Activated CD4-positive, alpha-beta T cell treated with anti-CD3 and anti-CD28 coated beads, Interleukin-2, amount 50 U/mL, for 4 hours (primary cell): ENCODE measurements around the gene BHLHE40.
A peak's percentile ranks its signal among the peaks of the same experiment; 100 is the strongest.
"Not testable (repeated sequence)": the region's sequence is repeated elsewhere in the genome, so short reads cannot be mapped to it uniquely, and the experiment has no call there.

Experiments used
- DNase-seq, 2 experiments: peaks; one replicate each; pipeline ENCODE4 v3.0.0-alpha.2; 2020

The BHLHE40 gene

GRCh38 chr3:4979428-4980228, at the start of gene BHLHE40:
TSS of gene BHLHE40 (plus strand) at chr3:4979437. CDS start at chr3:4979719, 282 bp downstream.
- DNase-seq: peak in 1 of 2 experiments; percentile 26

- DNase-seq: no peak
Observed at GRCh38 chr3:4930501-4930900, 48.7 kb upstream of the BHLHE40 start.

GRCh38 chr3:4934050-4934449, 45.2 kb upstream of the BHLHE40 start:
- DNase-seq: no peak

GRCh38 chr3:4935347-4935746, 43.9 kb upstream of the BHLHE40 start:
- no peak for DNase-seq

GRCh38 chr3:4936982-4937614, 42.1 kb upstream of the BHLHE40 start:
- no peak for DNase-seq

GRCh38 chr3:4938281-4938982, 40.8 kb upstream of the BHLHE40 start:
- DNase-seq: no peak

- DNase-seq: no peak
Observed at GRCh38 chr3:4939276-4939675, 40.0 kb upstream of the BHLHE40 start.

- DNase-seq: no peak
Observed at GRCh38 chr3:4940985-4941384, 38.3 kb upstream of the BHLHE40 start.

- DNase-seq: no peak
Observed at GRCh38 chr3:4943549-4943948, 35.7 kb upstream of the BHLHE40 start.

GRCh38 chr3:4945324-4945723, 33.9 kb upstream of the BHLHE40 start:
- DNase-seq: no peak

- no peak for DNase-seq
Observed at GRCh38 chr3:4947028-4947427, 32.2 kb upstream of the BHLHE40 start.

- no peak for DNase-seq
Observed at GRCh38 chr3:4948395-4948794, 30.8 kb upstream of the BHLHE40 start.

GRCh38 chr3:4949004-4949403, 30.2 kb upstream of the BHLHE40 start:
- no peak for DNase-seq

GRCh38 chr3:4949659-4950058, 29.6 kb upstream of the BHLHE40 start:
- no peak for DNase-seq

- no peak for DNase-seq
Observed at GRCh38 chr3:4950351-4950784, 28.9 kb upstream of the BHLHE40 start.

- DNase-seq: no peak
Observed at GRCh38 chr3:4950948-4951347, 28.3 kb upstream of the BHLHE40 start.

- DNase-seq: no peak
Observed at GRCh38 chr3:4953119-4953518, 26.1 kb upstream of the BHLHE40 start.

GRCh38 chr3:4954256-4955000, 24.8 kb upstream of the BHLHE40 start:
- no peak for DNase-seq

GRCh38 chr3:4956099-4956498, 23.1 kb upstream of the BHLHE40 start:
- DNase-seq: no peak

GRCh38 chr3:4956738-4957137, 22.5 kb upstream of the BHLHE40 start:
- DNase-seq: no peak

GRCh38 chr3:4957978-4958377, 21.3 kb upstream of the BHLHE40 start:
- no peak for DNase-seq

GRCh38 chr3:4959180-4959579, 20.1 kb upstream of the BHLHE40 start:
- no peak for DNase-seq

- not testable (repeated sequence) for DNase-seq
Observed at GRCh38 chr3:4961865-4962264, 17.4 kb upstream of the BHLHE40 start.
